ENCODE data around the gene TJP3.

The TJP3 gene

GRCh38 chr19:3768748-3769099 is 60.5 kb downstream of the TJP3 start:
- no peak for FAIRE-seq

GRCh38 chr19:3769494-3769893 is 61.3 kb downstream of the TJP3 start:
- FAIRE-seq = no peak

GRCh38 chr19:3770136-3770999 is 62.2 kb downstream of the TJP3 start:
- FAIRE-seq = no peak

GRCh38 chr19:3771000-3771905 is 63.1 kb downstream of the TJP3 start:
- FAIRE-seq = no peak

GRCh38 chr19:3771906-3772455 is 63.8 kb downstream of the TJP3 start, which contains the start of gene RAX2:
Gene RAX2 (minus strand): TSS chr19:3772228. CDS start chr19:3771742, 486 bp downstream.
- FAIRE-seq = no peak

GRCh38 chr19:3773814-3774515 is 65.8 kb downstream of the TJP3 start:
- no peak for FAIRE-seq

GRCh38 chr19:3774621-3775373 is 66.6 kb downstream of the TJP3 start:
- FAIRE-seq = no peak

GRCh38 chr19:3775374-3775711 is 67.2 kb downstream of the TJP3 start:
- FAIRE-seq = no peak

- no peak for FAIRE-seq
Observed at GRCh38 chr19:3775831-3776230, 67.6 kb downstream of the TJP3 start.

GRCh38 chr19:3776479-3777040 is 68.4 kb downstream of the TJP3 start:
- no peak for FAIRE-seq

- FAIRE-seq = no peak
Observed at GRCh38 chr19:3778104-3778867, 70.1 kb downstream of the TJP3 start.

GRCh38 chr19:3778899-3779723 is 70.9 kb downstream of the TJP3 start:
- FAIRE-seq = no peak

GRCh38 chr19:3780786-3781304 is 72.7 kb downstream of the TJP3 start:
- FAIRE-seq = no peak

GRCh38 chr19:3781603-3782002 is 73.4 kb downstream of the TJP3 start:
- no peak for FAIRE-seq

- FAIRE-seq = no peak
Observed at GRCh38 chr19:3782330-3782729, 74.1 kb downstream of the TJP3 start.

GRCh38 chr19:3782903-3783302 is 74.7 kb downstream of the TJP3 start:
- no peak for FAIRE-seq

- no peak for FAIRE-seq
Observed at GRCh38 chr19:3783660-3784584, 75.7 kb downstream of the TJP3 start.

GRCh38 chr19:3784607-3785450 is 76.6 kb downstream of the TJP3 start:
- no peak for FAIRE-seq
